Measurements from ENCODE around the gene BCL7A. TPM values are rescaled to one million over a fixed set of nuclear protein-coding genes. Genes with fewer than 3 reads are reported as not detected.

BCL7A gene
- total RNA-seq, 2 experiments from 2014 or later, result 2.8 to 2.9 TPM

DNA sequence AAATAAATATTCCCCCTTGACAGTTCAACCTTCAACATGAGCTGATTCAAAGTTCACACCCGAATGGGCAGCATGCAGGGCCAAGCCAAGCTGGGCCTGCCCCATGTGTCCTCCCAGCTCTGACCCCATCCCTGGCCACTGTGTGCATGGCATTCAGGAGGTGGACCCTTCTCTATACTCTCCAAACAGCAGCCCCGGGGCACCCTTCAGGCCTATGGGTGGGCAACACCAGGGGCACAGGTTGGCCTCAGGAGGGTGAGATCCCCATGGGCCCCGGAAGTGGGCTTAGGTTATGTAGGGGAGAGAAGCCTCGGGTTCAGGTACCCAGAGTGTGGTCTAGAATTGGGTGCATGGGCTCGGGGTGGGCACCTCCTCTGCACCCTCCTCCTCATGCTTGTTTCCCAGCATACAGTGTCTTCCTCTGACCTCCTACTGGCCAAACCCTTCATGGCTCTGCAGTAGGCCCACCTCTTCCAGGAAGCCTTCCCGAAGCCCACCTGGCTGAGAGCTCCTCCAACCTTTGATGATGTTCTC is 31.5 kb upstream of the BCL7A start:
- no peak overlapping the region for H3K27ac Mint-ChIP-seq
- no peak for DNase-seq
- peaks cover 22% of the 10 kb centered on the region for H3K4me1 Mint-ChIP-seq
- CTCF ChIA-PET, result no interaction called here
- no peaks in the 10 kb centered on the region for H3K36me3 Mint-ChIP-seq
- no peaks in the 10 kb centered on the region for H3K9me3 Mint-ChIP-seq (ENCODE audit: low read depth)
- H3K4me3 Mint-ChIP-seq, result no peak overlapping the region
- peaks cover 26% of the 10 kb centered on the region for H3K27me3 Mint-ChIP-seq
- no peak for ATAC-seq

GRCh38 chr12:121990692-121991603 is 30.7 kb upstream of the BCL7A start:
- DNase-seq, result peak; percentile 72

GRCh38 chr12:121992059-121992879 is 29.4 kb upstream of the BCL7A start:
- DNase-seq, result peak; percentile 79
- CTCF ChIA-PET, result interaction anchor here (1.0 to 2.4 kb wide), 5 partner anchors 20 to 76 kb away, joined by 3 to 8 read pairs (median 4); partner anchors contain the start of gene CFAP251
- peak; percentile 95 for ATAC-seq
- Mint-ChIP-seq H3K27ac (peak overlapping the region; percentile 64), H3K27me3 (peaks cover 44% of the 10 kb centered on the region), H3K9me3 (ENCODE audit: low read depth) (no peaks in the 10 kb centered on the region), H3K4me3 (no peak overlapping the region), H3K4me1 (peaks cover 22% of the 10 kb centered on the region), H3K36me3 (no peaks in the 10 kb centered on the region)

More at GRCh38 chr12:121990692-121991603, 30.7 kb upstream of the BCL7A start:
- peaks cover 32% of the 10 kb centered on the region for H3K27me3 Mint-ChIP-seq
- peak; percentile 54 for ATAC-seq
- H3K4me3 Mint-ChIP-seq, result no peak overlapping the region
- CTCF ChIA-PET, result interaction anchor here (1.7 to 2.4 kb wide), 2 partner anchors 73 to 75 kb away, joined by 6 to 8 read pairs; partner anchors contain the start of gene CFAP251
- peaks cover 22% of the 10 kb centered on the region for H3K4me1 Mint-ChIP-seq
- H3K36me3 Mint-ChIP-seq, result no peaks in the 10 kb centered on the region
- H3K9me3 Mint-ChIP-seq (ENCODE audit: low read depth), result no peaks in the 10 kb centered on the region
- no peak overlapping the region for H3K27ac Mint-ChIP-seq

DNA sequence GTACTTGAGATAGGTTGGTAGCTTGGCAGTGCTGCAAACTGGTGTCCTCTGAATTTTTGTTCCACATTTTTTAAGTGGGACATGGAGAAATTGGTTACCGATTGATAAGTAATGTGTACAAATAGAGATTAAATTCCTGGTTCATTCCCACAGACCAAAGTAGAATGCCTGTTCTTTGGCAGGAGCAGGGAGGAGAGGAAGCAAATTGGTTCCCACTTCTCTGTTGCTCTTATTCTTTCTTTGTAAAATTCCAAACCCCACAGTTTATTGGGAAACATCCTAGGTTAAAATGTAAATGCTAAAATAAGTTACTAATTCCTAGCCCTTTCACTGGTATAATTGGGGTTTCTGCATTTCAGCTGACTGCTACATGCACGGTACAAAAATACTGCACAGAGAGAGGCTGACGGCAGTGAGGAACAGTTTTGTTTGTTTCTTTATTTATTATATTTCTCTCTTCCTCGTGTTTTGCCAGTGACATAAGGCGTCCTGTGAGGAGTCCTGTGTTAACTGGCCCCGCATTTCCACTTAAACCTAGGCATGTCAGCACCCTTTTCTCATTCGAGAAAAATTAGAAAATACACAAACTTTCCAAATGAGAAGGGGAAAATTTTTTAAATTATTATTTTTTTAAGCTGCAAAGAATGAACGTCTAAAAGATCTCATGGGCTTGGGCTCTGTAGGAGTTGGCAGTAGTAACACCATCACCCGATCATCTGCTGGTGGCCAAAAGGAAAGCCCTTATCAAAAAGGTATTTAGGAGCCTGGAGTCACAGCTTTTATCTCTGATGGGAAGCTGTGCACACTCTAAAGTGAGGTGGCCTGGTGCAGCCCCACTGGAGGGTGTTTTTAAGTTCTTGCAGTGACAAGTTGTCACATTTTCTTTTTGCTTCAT is 25.4 kb upstream of the BCL7A start:
- Mint-ChIP-seq H3K4me1 (peaks cover 13% of the 10 kb centered on the region), H3K27me3 (peaks cover 29% of the 10 kb centered on the region), H3K36me3 (peaks cover 3% of the 10 kb centered on the region), H3K4me3 (no peak overlapping the region), H3K9me3 (ENCODE audit: low read depth) (no peaks in the 10 kb centered on the region), H3K27ac (no peak overlapping the region)
- DNase-seq, result no peak
- no peak for ATAC-seq
- CTCF ChIA-PET, result interaction anchor here (0.6 kb wide), 1 partner anchor 809 kb away, joined by 3 read pairs; no protein-coding TSS in a partner anchor

DNA sequence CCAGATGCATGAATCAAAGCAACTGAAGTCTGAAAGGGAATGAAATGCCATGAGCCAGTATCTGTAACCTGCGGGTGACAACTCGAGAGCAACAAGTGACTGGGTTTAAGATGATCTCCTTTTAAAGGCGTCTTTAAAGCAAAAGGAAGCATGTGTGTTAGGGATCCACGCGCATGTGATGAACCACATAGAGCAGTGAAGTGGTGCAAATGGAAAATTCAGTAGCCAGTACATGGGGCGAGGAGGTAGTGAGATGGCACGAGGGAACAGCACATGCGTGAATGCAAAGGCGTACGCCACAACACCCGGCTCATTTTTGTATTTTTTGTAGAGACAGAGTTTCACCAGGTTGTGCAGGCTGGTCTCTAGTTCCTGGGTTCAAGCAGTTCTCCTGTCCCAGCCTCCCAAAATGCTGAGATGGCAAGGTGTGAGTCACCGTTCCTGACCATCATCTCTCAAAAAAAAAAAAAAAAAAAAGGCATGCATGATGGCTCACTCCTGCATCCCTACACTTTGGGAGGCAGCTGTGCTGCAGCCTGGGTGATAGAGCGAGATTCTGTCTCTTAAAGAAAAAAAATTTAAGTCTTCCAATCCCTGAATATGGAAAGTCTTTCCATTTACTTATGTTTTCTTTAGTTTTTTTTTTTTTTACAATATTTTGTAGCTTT is 24.6 kb upstream of the BCL7A start:
- Mint-ChIP-seq H3K9me3 (ENCODE audit: low read depth) (no peaks in the 10 kb centered on the region), H3K4me3 (no peak overlapping the region), H3K27me3 (peaks cover 30% of the 10 kb centered on the region), H3K27ac (no peak overlapping the region), H3K4me1 (peaks cover 5% of the 10 kb centered on the region), H3K36me3 (peaks cover 3% of the 10 kb centered on the region)
- CTCF ChIA-PET, result interaction anchor here (0.6 kb wide), 1 partner anchor 808 kb away, joined by 3 read pairs; no protein-coding TSS in a partner anchor
- DNase-seq, result no peak
- ATAC-seq, result no peak

GRCh38 chr12:122001466-122002209 is 20.0 kb upstream of the BCL7A start:
- Mint-ChIP-seq H3K27ac (no peak overlapping the region), H3K36me3 (peaks cover 3% of the 10 kb centered on the region), H3K27me3 (peaks cover 54% of the 10 kb centered on the region), H3K9me3 (ENCODE audit: low read depth) (no peaks in the 10 kb centered on the region), H3K4me1 (peaks cover 22% of the 10 kb centered on the region), H3K4me3 (no peak overlapping the region)
- ATAC-seq (no peak), DNase-seq (no peak)
- CTCF ChIA-PET, result no interaction called here

DNA sequence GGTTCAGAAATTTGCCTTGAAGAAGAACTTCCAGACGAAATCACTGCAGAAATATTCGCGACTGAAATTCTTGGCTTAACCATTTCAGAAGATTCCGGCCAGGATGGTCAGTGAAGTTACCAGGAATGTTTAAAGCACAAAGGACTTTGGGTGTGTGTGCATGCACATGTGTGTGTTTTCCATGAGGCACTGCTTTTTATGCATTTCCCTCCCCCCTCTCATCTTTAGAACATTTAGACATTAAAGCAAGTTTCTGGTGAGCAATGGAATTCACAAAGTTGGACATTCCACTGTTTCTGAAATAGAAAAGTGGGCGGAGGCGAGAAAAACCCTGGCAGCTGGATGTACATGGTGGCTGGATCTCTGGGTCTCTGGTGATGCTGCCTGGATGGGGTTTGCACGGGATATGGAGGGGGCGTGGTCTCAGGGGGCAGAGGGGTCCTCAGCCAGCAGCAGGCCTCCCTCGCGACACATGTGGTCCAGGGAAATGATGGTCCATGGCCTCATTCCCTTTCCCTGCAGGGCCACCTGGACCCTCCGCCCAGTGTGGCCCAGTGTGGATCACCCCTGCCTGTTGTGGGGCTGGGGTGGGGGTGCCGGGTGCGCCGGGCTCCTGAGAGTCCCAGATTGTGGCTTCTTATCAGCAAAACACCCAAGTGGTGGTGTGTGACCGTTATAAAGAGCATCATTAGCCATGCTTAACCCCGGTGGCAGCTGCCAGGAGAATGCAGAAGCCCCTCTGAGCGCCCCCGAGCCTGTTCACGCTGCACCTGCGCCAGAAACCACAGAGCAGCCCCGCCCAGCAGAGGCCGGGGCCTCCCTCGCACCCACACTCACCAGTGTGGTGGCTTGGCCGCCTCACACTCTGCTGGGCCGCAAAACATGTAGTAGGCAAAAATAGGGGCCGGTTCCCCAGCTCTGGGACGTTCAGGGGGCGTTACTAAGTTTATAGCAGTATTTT is 17.8 kb upstream of the BCL7A start:
- no peak for ATAC-seq
- CTCF ChIA-PET, result interaction anchor here (1.3 kb wide), 1 partner anchor 23 kb away, joined by 3 read pairs; no protein-coding TSS in a partner anchor

DNA sequence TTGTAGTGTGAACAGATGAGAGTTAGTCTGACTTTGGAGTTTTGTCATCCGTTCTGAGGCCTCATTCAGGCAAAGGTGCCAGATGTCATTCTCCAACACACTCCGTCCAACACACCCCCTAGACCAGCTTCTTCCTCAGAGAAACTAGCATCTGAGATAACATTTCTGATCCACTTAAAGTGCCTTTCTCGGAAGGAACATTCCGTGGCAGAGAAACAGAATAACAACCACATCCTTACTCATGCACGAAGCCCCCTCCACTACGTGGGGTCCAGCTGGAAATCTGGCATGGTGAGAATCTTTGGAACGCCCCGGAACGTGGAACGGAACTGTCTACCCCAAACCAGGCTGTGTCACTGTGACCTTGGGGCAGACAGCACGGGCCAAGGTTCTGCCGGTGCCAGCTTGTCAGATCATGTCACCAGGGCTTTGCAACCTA is 17.0 kb upstream of the BCL7A start:
- Mint-ChIP-seq H3K4me3 (no peak overlapping the region), H3K4me1 (peaks cover 28% of the 10 kb centered on the region), H3K27ac (no peak overlapping the region), H3K27me3 (peaks cover 60% of the 10 kb centered on the region), H3K9me3 (ENCODE audit: low read depth) (no peaks in the 10 kb centered on the region), H3K36me3 (peaks cover under 1% of the 10 kb centered on the region)
- CTCF ChIA-PET, result interaction anchor here (1.3 kb wide), 1 partner anchor 22 kb away, joined by 3 read pairs; no protein-coding TSS in a partner anchor
- ATAC-seq (no peak), DNase-seq (no peak)

More for the DNA sequence above, 17.8 kb upstream of the BCL7A start:
- DNase-seq, result no peak
- Mint-ChIP-seq H3K27ac (no peak overlapping the region), H3K36me3 (peaks cover 3% of the 10 kb centered on the region), H3K4me1 (peaks cover 28% of the 10 kb centered on the region), H3K9me3 (ENCODE audit: low read depth) (no peaks in the 10 kb centered on the region), H3K4me3 (no peak overlapping the region), H3K27me3 (peaks cover 62% of the 10 kb centered on the region)

DNA sequence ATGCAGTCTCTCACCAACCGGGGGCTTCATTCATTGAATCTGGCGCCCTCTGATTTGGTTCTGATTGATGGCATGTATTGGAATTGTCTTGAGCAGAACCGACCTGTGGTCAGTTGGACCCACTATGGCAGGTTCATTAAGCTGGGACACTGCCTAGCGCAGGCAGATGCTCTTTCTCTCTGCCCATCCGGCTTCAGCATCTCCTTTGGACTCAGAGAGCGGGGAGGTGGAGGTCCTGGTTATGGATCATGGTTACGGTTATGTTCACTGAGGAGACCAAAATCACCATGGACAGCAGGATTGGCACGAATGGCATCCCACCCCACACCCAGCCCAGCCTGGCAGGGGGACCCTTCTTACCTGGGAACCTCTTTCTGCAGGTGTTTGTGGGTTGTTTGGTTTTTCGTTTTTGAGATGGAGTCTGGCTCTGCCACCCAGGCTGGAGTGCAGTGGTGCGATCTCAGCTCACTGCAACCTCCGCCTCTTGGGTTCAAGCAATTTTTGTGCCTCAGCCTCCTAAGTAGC is 16.4 kb upstream of the BCL7A start:
- peaks cover 28% of the 10 kb centered on the region for H3K4me1 Mint-ChIP-seq
- peaks cover 57% of the 10 kb centered on the region for H3K27me3 Mint-ChIP-seq
- DNase-seq, result no peak
- H3K9me3 Mint-ChIP-seq (ENCODE audit: low read depth), result no peaks in the 10 kb centered on the region
- CTCF ChIA-PET, result interaction anchor here (1.3 kb wide), 1 partner anchor 21 kb away, joined by 3 read pairs; no protein-coding TSS in a partner anchor
- no peak overlapping the region for H3K27ac Mint-ChIP-seq
- ATAC-seq, result no peak
- H3K4me3 Mint-ChIP-seq, result no peak overlapping the region
- no peaks in the 10 kb centered on the region for H3K36me3 Mint-ChIP-seq

- no peaks in the 10 kb centered on the region for H3K36me3 Mint-ChIP-seq
- H3K9me3 Mint-ChIP-seq (ENCODE audit: low read depth), result no peaks in the 10 kb centered on the region
- H3K27me3 Mint-ChIP-seq, result peaks cover 60% of the 10 kb centered on the region
- H3K27ac Mint-ChIP-seq, result peak overlapping the region; percentile 34
- CTCF ChIA-PET, result interaction anchor here (0.8 kb wide), 1 partner anchor 89 kb away, joined by 3 read pairs; no protein-coding TSS in a partner anchor
- peaks cover 28% of the 10 kb centered on the region for H3K4me1 Mint-ChIP-seq
- peak; percentile 57 for DNase-seq
- ATAC-seq, result peak; percentile 51
- H3K4me3 Mint-ChIP-seq, result no peak overlapping the region
Measured at GRCh38 chr12:122006186-122006926, 15.3 kb upstream of the BCL7A start.
